Measurements from ENCODE around the gene TEDDM1.
"Not testable (repeated sequence)": the region's sequence is repeated elsewhere in the genome, so short reads cannot be mapped to it uniquely, and the experiment has no call there.

Gene TEDDM1

DNA sequence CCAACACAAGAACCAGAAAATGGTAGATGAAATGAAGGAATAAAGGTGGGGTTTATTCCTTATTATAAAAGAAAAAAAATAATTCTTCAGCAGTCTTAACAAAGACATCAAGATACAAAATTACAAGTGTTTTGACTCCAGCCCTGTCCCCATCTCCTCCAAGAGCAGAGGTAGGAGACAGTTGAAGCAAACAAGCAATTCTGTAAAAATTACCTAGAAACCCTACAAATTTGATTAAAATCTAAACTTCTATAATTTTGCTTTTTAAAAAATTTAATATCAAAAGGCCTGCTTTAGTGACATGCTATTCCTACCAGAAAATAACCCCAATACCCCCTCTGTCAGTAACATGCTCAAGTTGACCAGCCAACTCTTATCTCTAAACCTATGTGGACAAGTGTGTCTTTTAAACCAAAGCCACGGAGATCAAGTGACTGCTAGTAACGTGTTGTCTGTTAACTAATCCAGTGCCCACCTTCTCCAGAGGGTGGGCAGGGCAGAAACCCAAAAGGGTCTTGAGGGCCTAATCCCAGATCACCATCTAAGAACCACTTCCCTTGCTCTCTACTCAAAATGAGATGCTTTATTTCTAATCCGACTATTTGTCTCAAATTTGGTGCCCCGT is 17.3 kb downstream of the TEDDM1 start:
- no peaks in the 10 kb centered on the region for H3K4me1 ChIP-seq (ENCODE audit: control insufficient read depth in 1 of 2, insufficient read depth in 2 of 2, low read length in 2 of 2)
- H3K9ac ChIP-seq (ENCODE audit: low read depth in 1 of 2, low read length in 2 of 2): no peak overlapping the region
- H3K27me3 ChIP-seq (ENCODE audit: control insufficient read depth in 1 of 2, insufficient read depth in 2 of 2, low read length in 2 of 2): no peaks in the 10 kb centered on the region
- no peak overlapping the region for H3K27ac ChIP-seq (ENCODE audit: low read depth, low read length)
- peaks cover 40 to 55% of the 10 kb centered on the region in 2 donors for H3K36me3 ChIP-seq (ENCODE audit: control insufficient read depth in 1 of 2, insufficient read depth in 2 of 2, low read length in 2 of 2)
- H3K4me3 ChIP-seq (ENCODE audit: low read depth in 1 of 2, low read length in 2 of 2): no peak overlapping the region
- no peaks in the 10 kb centered on the region for H3K9me3 ChIP-seq (ENCODE audit: control insufficient read depth in 1 of 2, low read length in 2 of 2)

DNA sequence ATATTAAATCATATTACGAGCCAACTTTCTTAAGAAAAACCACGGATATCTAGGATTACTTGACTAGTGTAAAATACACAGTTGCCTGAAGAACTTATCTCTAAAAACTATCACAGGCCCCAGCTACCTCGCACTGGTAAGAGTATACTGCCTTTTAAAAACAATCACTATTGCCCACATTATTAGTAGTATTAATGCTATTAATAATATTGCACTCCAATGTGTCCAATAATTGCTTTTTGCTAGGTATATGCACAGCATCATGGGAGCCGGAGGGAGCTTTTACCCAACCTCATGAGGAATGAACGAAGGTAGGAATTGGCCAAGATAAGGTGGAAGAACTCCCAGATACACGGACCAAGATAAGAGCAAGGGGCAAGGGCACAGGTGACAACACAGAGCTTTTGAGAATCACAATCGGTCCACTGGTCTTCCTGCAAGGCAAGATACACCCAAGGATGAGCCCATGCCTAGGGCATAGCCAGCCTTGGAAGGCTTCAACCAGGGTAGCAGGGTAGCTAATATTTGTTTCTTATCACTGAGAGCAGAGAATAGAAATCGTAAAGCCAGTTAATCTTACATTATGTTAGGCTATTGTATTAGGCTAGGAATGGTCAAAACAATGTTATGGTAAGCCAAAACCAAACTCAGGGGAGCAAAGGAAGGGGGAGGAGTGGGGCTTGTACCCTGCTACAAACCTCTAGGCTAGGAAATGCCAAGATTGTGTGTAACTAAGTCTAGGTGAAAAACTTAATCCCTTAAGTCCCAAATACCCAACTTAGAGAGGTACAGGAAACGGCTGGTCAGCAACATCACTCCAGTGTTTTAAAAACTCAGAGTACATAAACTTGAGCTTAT is 18.3 kb downstream of the TEDDM1 start:
- Histone ChIP-seq H3K27ac (ENCODE audit: low read depth, low read length) (no peak overlapping the region), H3K9me3 (ENCODE audit: control insufficient read depth in 1 of 2, low read length in 2 of 2) (no peaks in the 10 kb centered on the region), H3K27me3 (ENCODE audit: control insufficient read depth in 1 of 2, insufficient read depth in 2 of 2, low read length in 2 of 2) (no peaks in the 10 kb centered on the region), H3K36me3 (ENCODE audit: control insufficient read depth in 1 of 2, insufficient read depth in 2 of 2, low read length in 2 of 2) (peaks cover 34 to 45% of the 10 kb centered on the region in 2 donors), H3K4me1 (ENCODE audit: control insufficient read depth in 1 of 2, insufficient read depth in 2 of 2, low read length in 2 of 2) (no peaks in the 10 kb centered on the region), H3K9ac (ENCODE audit: low read depth in 1 of 2, low read length in 2 of 2) (no peak overlapping the region), H3K4me3 (ENCODE audit: low read depth in 1 of 2, low read length in 2 of 2) (no peak overlapping the region)

DNA sequence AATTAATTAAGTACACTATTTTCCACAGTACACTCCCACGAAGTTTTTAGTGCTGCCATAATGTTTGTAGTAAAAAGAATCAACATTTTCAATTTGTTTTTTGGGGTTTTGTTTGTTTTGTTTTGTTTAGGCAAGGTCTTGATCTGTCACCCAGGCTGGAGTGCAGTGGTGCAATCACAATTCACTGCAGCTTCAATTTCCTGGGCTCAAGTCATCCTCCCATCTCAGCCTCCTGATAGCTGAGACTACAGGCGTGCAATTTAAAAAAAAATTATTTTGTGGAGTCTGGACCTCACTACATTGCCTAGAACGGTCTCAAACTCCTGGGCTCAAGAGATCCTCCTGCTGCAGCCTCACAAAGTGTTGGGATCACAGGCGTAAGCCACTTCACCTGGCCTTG is 20.3 kb downstream of the TEDDM1 start:
- Histone ChIP-seq H3K27me3 (ENCODE audit: control insufficient read depth in 1 of 2, insufficient read depth in 2 of 2, low read length in 2 of 2) (no peaks in the 10 kb centered on the region), H3K27ac (ENCODE audit: low read depth, low read length) (no peak overlapping the region), H3K36me3 (ENCODE audit: control insufficient read depth in 1 of 2, insufficient read depth in 2 of 2, low read length in 2 of 2) (peaks cover 16 to 25% of the 10 kb centered on the region in 2 donors), H3K9me3 (ENCODE audit: control insufficient read depth in 1 of 2, low read length in 2 of 2) (no peaks in the 10 kb centered on the region), H3K9ac (ENCODE audit: low read depth in 1 of 2, low read length in 2 of 2) (no peak overlapping the region), H3K4me3 (ENCODE audit: low read depth in 1 of 2, low read length in 2 of 2) (no peak overlapping the region), H3K4me1 (ENCODE audit: control insufficient read depth in 1 of 2, insufficient read depth in 2 of 2, low read length in 2 of 2) (no peaks in the 10 kb centered on the region)

DNA sequence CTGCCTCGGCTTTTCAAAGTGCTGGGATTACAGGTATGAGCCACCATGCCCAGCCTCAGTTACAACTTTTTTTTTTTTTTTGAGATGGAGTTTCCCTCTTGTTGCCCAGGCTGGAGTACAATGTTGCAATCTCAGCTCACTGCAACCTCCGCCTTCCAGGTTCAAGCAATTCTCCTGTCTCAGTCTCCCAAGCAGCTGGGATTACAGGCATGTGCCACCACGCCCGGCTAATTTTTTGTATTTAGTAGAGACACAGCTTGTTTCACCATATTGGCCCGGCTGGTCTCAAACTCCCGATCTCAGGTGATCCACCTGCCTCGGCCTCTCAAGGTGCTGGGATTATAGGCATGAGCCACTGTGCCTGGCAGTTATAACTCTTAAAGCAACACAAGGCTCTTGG is 20.7 kb downstream of the TEDDM1 start:
- not testable (repeated sequence) for H3K4me3 ChIP-seq (ENCODE audit: low read depth in 1 of 2, low read length in 2 of 2); H3K27me3 ChIP-seq (ENCODE audit: control insufficient read depth in 1 of 2, insufficient read depth in 2 of 2, low read length in 2 of 2); H3K27ac ChIP-seq (ENCODE audit: low read depth, low read length); H3K9me3 ChIP-seq (ENCODE audit: control insufficient read depth in 1 of 2, low read length in 2 of 2); H3K4me1 ChIP-seq (ENCODE audit: control insufficient read depth in 1 of 2, insufficient read depth in 2 of 2, low read length in 2 of 2); H3K9ac ChIP-seq (ENCODE audit: low read depth in 1 of 2, low read length in 2 of 2)
- H3K36me3 ChIP-seq (ENCODE audit: control insufficient read depth in 1 of 2, insufficient read depth in 2 of 2, low read length in 2 of 2): peaks cover 15 to 22% of the 10 kb centered on the region in 2 donors

DNA sequence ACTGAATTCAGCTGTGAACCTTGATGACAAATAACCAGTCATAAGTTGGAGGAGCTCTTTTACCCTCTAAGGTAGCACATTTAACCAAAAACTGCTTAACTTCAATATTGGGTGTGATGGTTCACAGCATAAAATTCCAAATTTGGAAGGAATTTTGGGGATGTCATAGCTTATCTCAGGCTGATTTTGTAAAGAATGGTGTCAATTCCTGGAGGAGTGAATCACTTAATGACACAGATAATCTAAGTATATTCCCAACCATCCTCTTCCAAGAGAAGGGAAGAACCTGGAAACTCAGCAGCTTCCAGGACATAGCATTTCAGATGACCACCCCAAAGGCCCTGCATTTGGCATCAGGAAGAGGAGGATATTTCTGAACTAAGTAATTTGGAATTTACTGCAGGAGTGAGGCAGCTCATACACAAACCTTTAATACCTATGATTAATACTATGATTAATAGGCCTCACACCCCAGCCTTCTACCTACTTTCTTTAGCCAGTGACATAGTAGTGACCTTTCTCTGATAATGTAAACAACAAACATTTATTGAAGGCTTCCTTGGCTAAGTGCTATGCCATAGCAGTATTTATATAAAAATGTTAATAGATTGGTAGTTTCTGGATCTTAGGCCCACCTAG is 23.4 kb downstream of the TEDDM1 start:
- Histone ChIP-seq H3K27ac (ENCODE audit: low read depth, low read length) (no peak overlapping the region), H3K9ac (ENCODE audit: low read depth in 1 of 2, low read length in 2 of 2) (no peak overlapping the region), H3K4me1 (ENCODE audit: control insufficient read depth in 1 of 2, insufficient read depth in 2 of 2, low read length in 2 of 2) (no peaks in the 10 kb centered on the region), H3K27me3 (ENCODE audit: control insufficient read depth in 1 of 2, insufficient read depth in 2 of 2, low read length in 2 of 2) (no peaks in the 10 kb centered on the region), H3K9me3 (ENCODE audit: control insufficient read depth in 1 of 2, low read length in 2 of 2) (no peaks in the 10 kb centered on the region), H3K4me3 (ENCODE audit: low read depth in 1 of 2, low read length in 2 of 2) (no peak overlapping the region), H3K36me3 (ENCODE audit: control insufficient read depth in 1 of 2, insufficient read depth in 2 of 2, low read length in 2 of 2) (peaks cover under 1 to 3% of the 10 kb centered on the region in 2 donors)

DNA sequence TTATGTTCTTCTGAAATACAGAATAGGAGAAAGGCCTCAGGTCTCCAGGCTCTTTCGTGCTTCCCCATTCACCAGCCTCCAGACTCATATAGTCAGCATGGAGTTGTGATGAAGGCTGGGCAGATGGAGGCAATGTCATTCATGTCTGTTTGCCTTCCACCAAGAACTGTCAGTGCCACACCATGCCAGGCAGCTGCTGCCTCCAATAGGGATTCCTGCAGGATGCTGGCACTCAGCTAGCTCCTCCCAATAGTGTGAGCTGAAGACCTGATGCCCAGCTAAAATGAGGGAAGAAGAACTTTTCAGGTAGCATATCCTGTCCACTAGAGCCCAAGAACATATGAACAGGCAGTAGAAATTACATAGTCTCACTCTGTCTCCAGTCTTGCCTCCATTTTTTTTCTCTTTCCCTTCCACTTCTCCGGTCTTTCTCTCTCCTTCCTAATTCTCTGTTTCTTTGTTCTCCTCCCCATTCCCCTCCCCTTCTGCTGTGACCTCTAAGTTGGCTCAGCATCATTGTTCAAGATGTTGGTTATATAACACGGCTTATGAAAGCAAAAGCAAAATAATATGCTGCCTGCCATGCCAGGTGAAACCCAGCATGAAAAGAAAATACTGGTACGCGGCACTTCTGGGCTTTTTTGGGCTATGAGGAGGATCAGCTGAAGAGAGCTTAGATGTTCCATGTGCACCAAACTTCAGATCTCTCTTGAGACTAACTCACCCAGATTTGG is 26.2 kb downstream of the TEDDM1 start:
- H3K9me3 ChIP-seq (ENCODE audit: control insufficient read depth in 1 of 2, low read length in 2 of 2): no peaks in the 10 kb centered on the region
- no peaks in the 10 kb centered on the region for H3K27me3 ChIP-seq (ENCODE audit: control insufficient read depth in 1 of 2, insufficient read depth in 2 of 2, low read length in 2 of 2)
- no peak overlapping the region for H3K27ac ChIP-seq (ENCODE audit: low read depth, low read length)
- H3K4me1 ChIP-seq (ENCODE audit: control insufficient read depth in 1 of 2, insufficient read depth in 2 of 2, low read length in 2 of 2): no peaks in the 10 kb centered on the region
- no peaks in the 10 kb centered on the region for H3K36me3 ChIP-seq (ENCODE audit: control insufficient read depth in 1 of 2, insufficient read depth in 2 of 2, low read length in 2 of 2)
- H3K4me3 ChIP-seq (ENCODE audit: low read depth in 1 of 2, low read length in 2 of 2): no peak overlapping the region
- H3K9ac ChIP-seq (ENCODE audit: low read depth in 1 of 2, low read length in 2 of 2): no peak overlapping the region

DNA sequence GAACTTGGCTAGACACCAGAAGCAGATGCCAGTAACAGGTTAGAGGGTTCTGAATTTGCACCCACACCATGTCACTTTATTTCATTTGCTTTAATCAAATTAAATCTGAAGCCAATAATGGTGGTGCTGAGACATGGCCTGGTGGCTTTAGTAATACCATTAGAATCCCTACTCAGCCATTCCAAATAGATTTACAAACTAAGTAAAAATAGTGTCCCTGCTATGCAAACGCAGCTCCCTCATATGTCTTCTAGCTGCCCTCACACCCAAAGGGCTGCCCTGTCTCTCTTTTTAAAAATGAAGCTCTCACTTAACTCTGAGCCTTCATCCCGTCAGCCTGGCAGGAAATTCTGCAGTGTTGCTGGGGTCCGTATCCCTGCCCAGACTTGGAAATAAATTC is 29.9 kb downstream of the TEDDM1 start:
- Histone ChIP-seq H3K36me3 (ENCODE audit: control insufficient read depth in 1 of 2, insufficient read depth in 2 of 2, low read length in 2 of 2) (no peaks in the 10 kb centered on the region), H3K9me3 (ENCODE audit: control insufficient read depth in 1 of 2, low read length in 2 of 2) (no peaks in the 10 kb centered on the region), H3K27me3 (ENCODE audit: control insufficient read depth in 1 of 2, insufficient read depth in 2 of 2, low read length in 2 of 2) (no peaks in the 10 kb centered on the region), H3K4me1 (ENCODE audit: control insufficient read depth in 1 of 2, insufficient read depth in 2 of 2, low read length in 2 of 2) (no peaks in the 10 kb centered on the region), H3K9ac (ENCODE audit: low read depth in 1 of 2, low read length in 2 of 2) (no peak overlapping the region), H3K4me3 (ENCODE audit: low read depth in 1 of 2, low read length in 2 of 2) (no peak overlapping the region), H3K27ac (ENCODE audit: low read depth, low read length) (no peak overlapping the region)

DNA sequence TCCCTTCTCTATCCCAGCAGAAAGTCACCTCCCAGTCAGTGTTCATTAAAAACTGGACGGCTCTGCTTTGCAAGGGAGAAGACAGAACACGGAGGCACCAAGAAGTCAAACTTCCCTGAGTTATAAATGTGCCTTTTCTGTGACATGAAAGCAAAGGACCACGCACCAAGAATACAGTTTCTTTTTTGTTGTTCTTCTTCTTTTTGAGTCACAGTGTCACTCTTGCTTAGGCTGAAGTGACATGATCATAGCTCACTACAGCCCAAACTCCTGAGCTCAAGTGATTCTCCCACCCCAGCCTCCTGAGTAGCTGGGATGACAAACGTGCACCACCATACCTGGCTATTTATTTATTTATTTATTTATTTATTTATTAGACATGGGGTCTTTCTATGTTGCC is 31.6 kb downstream of the TEDDM1 start:
- H3K27ac ChIP-seq (ENCODE audit: low read depth, low read length): no peak overlapping the region
- H3K4me1 ChIP-seq (ENCODE audit: control insufficient read depth in 1 of 2, insufficient read depth in 2 of 2, low read length in 2 of 2): no peaks in the 10 kb centered on the region
- H3K4me3 ChIP-seq (ENCODE audit: low read depth in 1 of 2, low read length in 2 of 2): no peak overlapping the region
- no peaks in the 10 kb centered on the region for H3K9me3 ChIP-seq (ENCODE audit: control insufficient read depth in 1 of 2, low read length in 2 of 2)
- H3K36me3 ChIP-seq (ENCODE audit: control insufficient read depth in 1 of 2, insufficient read depth in 2 of 2, low read length in 2 of 2): no peaks in the 10 kb centered on the region
- H3K9ac ChIP-seq (ENCODE audit: low read depth in 1 of 2, low read length in 2 of 2): no peak overlapping the region
- no peaks in the 10 kb centered on the region for H3K27me3 ChIP-seq (ENCODE audit: control insufficient read depth in 1 of 2, insufficient read depth in 2 of 2, low read length in 2 of 2)

DNA sequence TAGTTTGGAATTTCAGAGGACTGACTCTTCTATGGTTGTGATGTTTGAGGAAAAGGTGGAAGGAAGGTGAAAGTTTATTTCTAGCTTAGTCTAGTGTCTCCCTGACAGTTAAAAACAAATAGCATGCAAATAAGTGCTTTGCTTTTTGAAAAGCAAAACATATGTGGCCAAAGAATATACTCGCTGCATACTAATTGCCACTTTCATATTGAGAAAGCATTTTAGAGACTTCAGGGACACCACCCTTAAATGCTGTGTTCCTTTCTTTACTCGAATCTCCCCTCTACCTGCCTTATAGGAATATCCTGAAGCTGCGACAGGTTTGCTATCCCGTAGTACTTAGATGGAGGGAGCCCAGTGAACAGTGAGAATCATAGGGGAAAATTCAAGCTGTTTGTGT is 32.1 kb downstream of the TEDDM1 start:
- H3K9ac ChIP-seq (ENCODE audit: low read depth in 1 of 2, low read length in 2 of 2): no peak overlapping the region
- no peaks in the 10 kb centered on the region for H3K4me1 ChIP-seq (ENCODE audit: control insufficient read depth in 1 of 2, insufficient read depth in 2 of 2, low read length in 2 of 2)
- H3K4me3 ChIP-seq (ENCODE audit: low read depth in 1 of 2, low read length in 2 of 2): no peak overlapping the region
- no peaks in the 10 kb centered on the region for H3K9me3 ChIP-seq (ENCODE audit: control insufficient read depth in 1 of 2, low read length in 2 of 2)
- no peaks in the 10 kb centered on the region for H3K36me3 ChIP-seq (ENCODE audit: control insufficient read depth in 1 of 2, insufficient read depth in 2 of 2, low read length in 2 of 2)
- H3K27ac ChIP-seq (ENCODE audit: low read depth, low read length): no peak overlapping the region
- no peaks in the 10 kb centered on the region for H3K27me3 ChIP-seq (ENCODE audit: control insufficient read depth in 1 of 2, insufficient read depth in 2 of 2, low read length in 2 of 2)

DNA sequence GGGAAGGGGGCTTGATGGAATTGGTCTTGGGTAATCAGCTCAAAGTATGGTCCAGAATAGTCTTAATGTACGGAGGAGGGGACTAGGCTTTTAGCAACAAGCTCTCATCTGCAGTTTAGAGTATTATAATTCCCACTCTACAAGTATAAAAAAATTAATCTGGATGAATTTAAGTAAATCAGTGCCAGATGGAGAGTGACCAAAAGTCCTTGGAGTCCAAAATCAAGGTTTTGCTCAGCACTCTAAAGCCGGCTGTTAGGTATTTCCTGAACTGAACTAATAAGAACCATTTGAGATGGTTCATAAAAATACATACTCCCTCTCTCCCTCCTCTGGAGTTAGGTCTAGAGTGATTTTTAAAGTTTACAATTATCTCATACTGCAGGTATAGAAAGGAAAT is 32.5 kb downstream of the TEDDM1 start:
- no peaks in the 10 kb centered on the region for H3K4me1 ChIP-seq (ENCODE audit: control insufficient read depth in 1 of 2, insufficient read depth in 2 of 2, low read length in 2 of 2)
- H3K27me3 ChIP-seq (ENCODE audit: control insufficient read depth in 1 of 2, insufficient read depth in 2 of 2, low read length in 2 of 2): no peaks in the 10 kb centered on the region
- H3K4me3 ChIP-seq (ENCODE audit: low read depth in 1 of 2, low read length in 2 of 2): no peak overlapping the region
- H3K9ac ChIP-seq (ENCODE audit: low read depth in 1 of 2, low read length in 2 of 2): no peak overlapping the region
- no peak overlapping the region for H3K27ac ChIP-seq (ENCODE audit: low read depth, low read length)
- H3K9me3 ChIP-seq (ENCODE audit: control insufficient read depth in 1 of 2, low read length in 2 of 2): no peaks in the 10 kb centered on the region
- H3K36me3 ChIP-seq (ENCODE audit: control insufficient read depth in 1 of 2, insufficient read depth in 2 of 2, low read length in 2 of 2): no peaks in the 10 kb centered on the region

Measured in duodenal mucosa (tissue), 2 donors.